ENCODE results near the gene CBX4. TPM values are rescaled to one million over a fixed set of nuclear protein-coding genes. Genes with fewer than 3 reads are reported as not detected.

Gene CBX4
- total and polyA plus RNA-seq, 2 of the 13 experiments (the other 11 are each of a cell fraction or from before 2014, with no cell fraction given), result 25.8 to 50.8 TPM

DNA sequence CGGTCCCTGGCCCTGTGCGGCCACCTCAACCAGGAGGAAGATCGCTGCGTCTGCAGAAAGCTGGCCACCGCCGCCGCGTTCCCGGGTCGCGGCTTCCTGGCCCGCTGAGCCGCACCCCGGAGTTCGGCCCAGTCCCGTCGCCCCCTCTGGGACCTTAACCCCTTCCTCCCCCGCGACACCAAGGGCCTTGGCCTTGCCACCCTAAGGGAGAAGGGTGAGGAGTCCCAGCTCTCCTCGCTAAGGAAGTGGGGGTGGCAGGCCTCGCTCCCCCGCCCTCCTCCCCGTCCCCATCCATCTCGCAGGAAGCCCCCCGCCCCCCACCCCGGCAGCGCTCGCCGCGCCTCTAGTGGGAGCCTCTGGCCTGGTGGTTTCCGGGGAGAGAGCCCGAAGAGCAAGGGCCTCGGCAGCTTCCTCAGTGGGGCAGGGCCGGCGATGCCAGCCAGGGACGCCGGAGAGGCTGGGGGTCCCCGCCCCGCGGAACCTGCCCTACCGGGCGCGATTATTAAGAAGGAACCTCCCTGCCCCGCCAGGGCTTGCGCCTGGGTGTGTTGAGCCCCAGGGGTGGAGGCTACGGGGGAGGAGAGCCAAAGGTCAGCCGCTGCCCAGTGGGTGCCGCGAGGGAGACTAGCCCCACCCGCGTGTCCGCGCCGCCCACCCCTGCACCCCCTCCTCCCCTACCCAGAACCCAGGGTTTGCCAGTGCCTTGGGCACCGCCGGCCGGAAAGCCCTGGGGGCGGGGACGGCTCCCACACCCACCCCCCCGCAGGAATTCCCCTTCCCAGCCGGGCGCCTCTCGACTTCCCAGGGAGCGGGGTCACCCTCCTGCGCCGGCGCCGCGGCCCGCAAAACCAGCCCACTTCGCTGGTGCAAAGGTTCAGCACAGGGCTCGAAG, 6.8 kb downstream of the CBX4 start (continued):
- no peak for TF ChIP-seq TSC22D2 (CRISPR knock-in tag; IDR thresholded peaks at IDR 0.05; ENCODE audit: borderline replicate concordance)
- no peak for TF ChIP-seq SCMH1 (CRISPR knock-in tag; IDR thresholded peaks at IDR 0.05; ENCODE audit: borderline replicate concordance)
- TF ChIP-seq, protein P1, sequence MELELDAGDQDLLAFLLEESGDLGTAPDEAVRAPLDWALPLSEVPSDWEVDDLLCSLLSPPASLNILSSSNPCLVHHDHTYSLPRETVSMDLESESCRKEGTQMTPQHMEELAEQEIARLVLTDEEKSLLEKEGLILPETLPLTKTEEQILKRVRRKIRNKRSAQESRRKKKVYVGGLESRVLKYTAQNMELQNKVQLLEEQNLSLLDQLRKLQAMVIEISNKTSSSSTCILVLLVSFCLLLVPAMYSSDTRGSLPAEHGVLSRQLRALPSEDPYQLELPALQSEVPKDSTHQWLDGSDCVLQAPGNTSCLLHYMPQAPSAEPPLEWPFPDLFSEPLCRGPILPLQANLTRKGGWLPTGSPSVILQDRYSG (CRISPR knock-in tag; IDR thresholded peaks at IDR 0.05), result peak; percentile 80; the same call in 1 of the 2 replicates
- peak; percentile 98 for TF ChIP-seq HNRNPL (IDR thresholded peaks at IDR 0.05; ENCODE audit: low read depth, low read length)
- no peak for TF ChIP-seq CBX2 (IDR thresholded peaks at IDR 0.05; ENCODE audit: low read depth, low read length)
- TF ChIP-seq CBX2 (CRISPR knock-in tag; IDR thresholded peaks at IDR 0.05; ENCODE audit: low read depth), result no peak
- peak; percentile 55 for TF ChIP-seq SKI (IDR thresholded peaks at IDR 0.05; ENCODE audit: partially characterized antibody)
- TF ChIP-seq HOXA3 (CRISPR knock-in tag; IDR thresholded peaks at IDR 0.05), result peak; percentile 60; the same call in 1 of the 2 replicates
- TF ChIP-seq, protein P2, sequence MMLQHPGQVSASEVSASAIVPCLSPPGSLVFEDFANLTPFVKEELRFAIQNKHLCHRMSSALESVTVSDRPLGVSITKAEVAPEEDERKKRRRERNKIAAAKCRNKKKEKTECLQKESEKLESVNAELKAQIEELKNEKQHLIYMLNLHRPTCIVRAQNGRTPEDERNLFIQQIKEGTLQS (CRISPR knock-in tag; IDR thresholded peaks at IDR 0.05), result no peak
- TF ChIP-seq BCL6 (CRISPR knock-in tag; IDR thresholded peaks at IDR 0.05), result no peak; the same call in 1 of the 2 replicates
- TF ChIP-seq ZNF354B (CRISPR knock-in tag; IDR thresholded peaks at IDR 0.05), result no peak
- 0 out of 2 replicates have a peak, but pooled peaks have one; percentile 67 for TF ChIP-seq TP53 (CRISPR knock-in tag; conservative IDR thresholded peaks at IDR 0.05)
- TF ChIP-seq NR2F2 (IDR thresholded peaks at IDR 0.05; ENCODE audit: borderline replicate concordance, low read depth), result no peak
- no peak for TF ChIP-seq ZNF12 (CRISPR knock-in tag; IDR thresholded peaks at IDR 0.05)
- TF ChIP-seq, protein P3, sequence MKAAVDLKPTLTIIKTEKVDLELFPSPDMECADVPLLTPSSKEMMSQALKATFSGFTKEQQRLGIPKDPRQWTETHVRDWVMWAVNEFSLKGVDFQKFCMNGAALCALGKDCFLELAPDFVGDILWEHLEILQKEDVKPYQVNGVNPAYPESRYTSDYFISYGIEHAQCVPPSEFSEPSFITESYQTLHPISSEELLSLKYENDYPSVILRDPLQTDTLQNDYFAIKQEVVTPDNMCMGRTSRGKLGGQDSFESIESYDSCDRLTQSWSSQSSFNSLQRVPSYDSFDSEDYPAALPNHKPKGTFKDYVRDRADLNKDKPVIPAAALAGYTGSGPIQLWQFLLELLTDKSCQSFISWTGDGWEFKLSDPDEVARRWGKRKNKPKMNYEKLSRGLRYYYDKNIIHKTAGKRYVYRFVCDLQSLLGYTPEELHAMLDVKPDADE (CRISPR knock-in tag; IDR thresholded peaks at IDR 0.05), result peak; percentile 64; the same call in 1 of the 2 replicates
- TF ChIP-seq ZBTB7A (CRISPR knock-in tag; IDR thresholded peaks at IDR 0.05), result peak; percentile 83
- TF ChIP-seq, protein P4, sequence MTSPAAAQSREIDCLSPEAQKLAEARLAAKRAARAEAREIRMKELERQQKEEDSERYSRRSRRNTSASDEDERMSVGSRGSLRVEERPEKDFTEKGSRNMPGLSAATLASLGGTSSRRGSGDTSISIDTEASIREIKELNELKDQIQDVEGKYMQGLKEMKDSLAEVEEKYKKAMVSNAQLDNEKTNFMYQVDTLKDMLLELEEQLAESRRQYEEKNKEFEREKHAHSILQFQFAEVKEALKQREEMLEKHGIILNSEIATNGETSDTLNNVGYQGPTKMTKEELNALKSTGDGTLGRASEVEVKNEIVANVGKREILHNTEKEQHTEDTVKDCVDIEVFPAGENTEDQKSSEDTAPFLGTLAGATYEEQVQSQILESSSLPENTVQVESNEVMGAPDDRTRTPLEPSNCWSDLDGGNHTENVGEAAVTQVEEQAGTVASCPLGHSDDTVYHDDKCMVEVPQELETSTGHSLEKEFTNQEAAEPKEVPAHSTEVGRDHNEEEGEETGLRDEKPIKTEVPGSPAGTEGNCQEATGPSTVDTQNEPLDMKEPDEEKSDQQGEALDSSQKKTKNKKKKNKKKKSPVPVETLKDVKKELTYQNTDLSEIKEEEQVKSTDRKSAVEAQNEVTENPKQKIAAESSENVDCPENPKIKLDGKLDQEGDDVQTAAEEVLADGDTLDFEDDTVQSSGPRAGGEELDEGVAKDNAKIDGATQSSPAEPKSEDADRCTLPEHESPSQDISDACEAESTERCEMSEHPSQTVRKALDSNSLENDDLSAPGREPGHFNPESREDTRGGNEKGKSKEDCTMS (CRISPR knock-in tag; conservative IDR thresholded peaks at IDR 0.05), result no peak
- no peak for TF ChIP-seq RARG (CRISPR knock-in tag; IDR thresholded peaks at IDR 0.05; ENCODE audit: low read depth)
- no peak for TF ChIP-seq ZFP36L2 (CRISPR knock-in tag; IDR thresholded peaks at IDR 0.05)
- no peak for TF ChIP-seq MIER3 (CRISPR knock-in tag; IDR thresholded peaks at IDR 0.05; ENCODE audit: borderline replicate concordance)
- peak; percentile 97 for TF ChIP-seq KDM2A (CRISPR knock-in tag; IDR thresholded peaks at IDR 0.05; ENCODE audit: borderline replicate concordance, low read depth)
- TF ChIP-seq ZNF124 (CRISPR knock-in tag; IDR thresholded peaks at IDR 0.05), result no peak; the same call in 1 of the 2 replicates
- TF ChIP-seq, protein P5, sequence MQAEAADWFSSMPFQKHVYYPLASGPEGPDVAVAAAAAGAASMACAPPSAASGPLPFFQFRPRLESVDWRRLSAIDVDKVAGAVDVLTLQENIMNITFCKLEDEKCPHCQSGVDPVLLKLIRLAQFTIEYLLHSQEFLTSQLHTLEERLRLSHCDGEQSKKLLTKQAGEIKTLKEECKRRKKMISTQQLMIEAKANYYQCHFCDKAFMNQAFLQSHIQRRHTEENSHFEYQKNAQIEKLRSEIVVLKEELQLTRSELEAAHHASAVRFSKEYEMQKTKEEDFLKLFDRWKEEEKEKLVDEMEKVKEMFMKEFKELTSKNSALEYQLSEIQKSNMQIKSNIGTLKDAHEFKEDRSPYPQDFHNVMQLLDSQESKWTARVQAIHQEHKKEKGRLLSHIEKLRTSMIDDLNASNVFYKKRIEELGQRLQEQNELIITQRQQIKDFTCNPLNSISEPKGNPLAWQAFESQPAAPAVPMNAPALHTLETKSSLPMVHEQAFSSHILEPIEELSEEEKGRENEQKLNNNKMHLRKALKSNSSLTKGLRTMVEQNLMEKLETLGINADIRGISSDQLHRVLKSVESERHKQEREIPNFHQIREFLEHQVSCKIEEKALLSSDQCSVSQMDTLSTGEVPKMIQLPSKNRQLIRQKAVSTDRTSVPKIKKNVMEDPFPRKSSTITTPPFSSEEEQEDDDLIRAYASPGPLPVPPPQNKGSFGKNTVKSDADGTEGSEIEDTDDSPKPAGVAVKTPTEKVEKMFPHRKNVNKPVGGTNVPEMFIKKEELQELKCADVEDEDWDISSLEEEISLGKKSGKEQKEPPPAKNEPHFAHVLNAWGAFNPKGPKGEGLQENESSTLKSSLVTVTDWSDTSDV (CRISPR knock-in tag; IDR thresholded peaks at IDR 0.05), result no peak
